GM18505 (cell line): ENCODE measurements around the gene AXIN2.
"Not testable (repeated sequence)": the region's sequence is repeated elsewhere in the genome, so short reads cannot be mapped to it uniquely, and the experiment has no call there.

Experiments used
- ATAC-seq: cut with Tn5 transposase; IDR thresholded peaks from one replicate; pipeline ENCODE4 v1.9.1; 2021; ENCODE audit not compliant: unreplicated experiment
- POLR2A ChIP-seq: IDR thresholded peaks from 4 replicates; pipeline ENCODE4 v1.6.1; 2011; ENCODE audit warnings: borderline replicate concordance; ENCODE audit not compliant: insufficient read depth, insufficient read length; ENCODE audit errors: extremely low read depth

The AXIN2 gene

GRCh38 chr17:65489413-65490155 lies 71.9 kb downstream of the AXIN2 start:
- no peak for TF ChIP-seq POLR2A
- ATAC-seq: no peak

GRCh38 chr17:65488665-65489064 lies 72.8 kb downstream of the AXIN2 start:
- TF ChIP-seq POLR2A: no peak
- no peak for ATAC-seq

- no peak for ATAC-seq
- TF ChIP-seq POLR2A: no peak
These were observed 73.5 kb downstream of the AXIN2 start for GRCh38 chr17:65487990-65488389.

- TF ChIP-seq POLR2A: no peak
- no peak for ATAC-seq
These were observed 74.3 kb downstream of the AXIN2 start for GRCh38 chr17:65487161-65487560.

- no peak for ATAC-seq
- TF ChIP-seq POLR2A: no peak
These were observed 75.8 kb downstream of the AXIN2 start for GRCh38 chr17:65485388-65486299.

GRCh38 chr17:65484405-65484804 lies 77.0 kb downstream of the AXIN2 start:
- ATAC-seq: not testable (repeated sequence)

GRCh38 chr17:65483438-65483837 lies 78.0 kb downstream of the AXIN2 start:
- TF ChIP-seq POLR2A: no peak
- ATAC-seq: no peak

- TF ChIP-seq POLR2A: no peak
These were observed 79.2 kb downstream of the AXIN2 start for GRCh38 chr17:65482201-65482600.

GRCh38 chr17:65479282-65479681 lies 82.2 kb downstream of the AXIN2 start:
- no peak for ATAC-seq
- TF ChIP-seq POLR2A: no peak

More at GRCh38 chr17:65482201-65482600, 79.2 kb downstream of the AXIN2 start:
- ATAC-seq: no peak
